Chondrocyte (in vitro differentiated cells): Measurements from ENCODE around the gene NRG2. TPM values are rescaled to one million over a fixed set of nuclear protein-coding genes. Genes with fewer than 3 reads are reported as not detected.

Source experiments
- DNase-seq: peaks from one replicate; pipeline ENCODE4 v3.0.0; 2021; ENCODE audit warnings: mixed read lengths, low spot score
- H3K27ac Mint-ChIP-seq: one replicate; pipeline ENCODE4 v1.8.0; 2021; ENCODE audit warnings: mild to moderate bottlenecking, moderate library complexity, mixed read lengths; ENCODE audit not compliant: unreplicated experiment
- H3K27me3 Mint-ChIP-seq: 2 replicates; pipeline ENCODE4 v1.8.0; 2021; ENCODE audit warnings: low read depth, mixed read lengths
- H3K36me3 Mint-ChIP-seq: 2 replicates; pipeline ENCODE4 v1.8.0; 2021; ENCODE audit warnings: low read depth, mixed read lengths
- H3K4me1 Mint-ChIP-seq: 2 replicates; pipeline ENCODE4 v1.8.0; 2021; ENCODE audit warnings: low read depth, mild to moderate bottlenecking, mixed read lengths
- H3K4me3 Mint-ChIP-seq: one replicate; pipeline ENCODE4 v1.8.0; 2021; ENCODE audit warnings: mild to moderate bottlenecking, moderate library complexity, mixed read lengths; ENCODE audit not compliant: unreplicated experiment
- H3K9me3 Mint-ChIP-seq: 2 replicates; pipeline ENCODE4 v1.8.0; 2021; ENCODE audit warnings: low read depth, mixed read lengths
- total RNA-seq: library from RNA; stranded (reverse); gene quantifications from 3 replicates; pipeline ENCODE4 v1.2.1, GENCODE V29; 2021
- TF ChIP-seq, protein P1 (sequence below): fragments of 200-600 bp; sonication (generic); IDR thresholded peaks from 2 replicates; pipeline ENCODE4 v1.5.0; 2021; ENCODE audit warnings: antibody characterized with exemption, mild to moderate bottlenecking, moderate library complexity

NRG2 gene
- total RNA-seq, 1 donor from 2014 or later: 0.27 TPM

DNA sequence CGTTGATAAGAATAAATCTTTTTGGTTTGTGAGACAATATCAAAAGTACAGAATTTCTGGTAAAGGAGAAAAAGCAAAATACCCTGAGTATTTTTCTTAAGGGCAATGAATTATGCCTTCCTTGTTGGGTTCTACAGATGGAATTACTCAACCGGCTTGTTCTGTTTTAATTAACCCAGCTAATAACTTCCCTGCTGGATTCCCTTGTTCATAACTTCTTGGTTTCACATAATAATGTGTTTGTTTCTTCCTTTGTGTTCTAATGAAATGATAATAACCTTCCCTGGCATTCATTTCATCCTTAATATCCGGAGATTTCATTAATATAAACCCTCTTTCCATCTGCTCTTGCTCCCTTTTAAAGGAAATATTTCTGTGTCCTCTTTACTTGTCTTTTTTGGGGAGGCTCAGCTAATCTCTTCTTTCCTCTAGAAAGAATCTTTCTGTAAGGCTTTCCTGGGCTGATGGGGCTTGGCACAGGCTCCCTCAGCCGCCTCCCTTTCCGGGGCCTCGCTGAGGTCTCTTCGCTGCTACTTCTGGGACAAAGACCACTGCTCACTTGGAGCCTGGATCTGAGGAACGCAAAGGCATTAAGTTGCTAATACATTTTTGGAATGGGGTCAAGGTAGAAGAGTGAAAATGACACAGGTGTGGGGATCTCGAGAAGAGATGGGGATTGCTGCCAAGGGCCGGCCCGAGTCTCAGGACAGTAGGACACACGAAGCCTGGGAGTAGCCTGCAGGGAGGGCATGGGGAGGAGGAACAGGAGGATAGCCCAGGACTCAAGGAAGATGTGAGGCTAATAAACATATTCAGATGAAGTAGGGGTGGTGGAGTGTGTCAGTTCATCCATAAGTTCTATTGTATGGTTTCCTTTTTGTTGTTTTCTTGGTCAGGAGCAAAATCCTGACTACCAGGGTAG lies 118.5 kb downstream of the NRG2 start:
- Mint-ChIP-seq H3K36me3 (peaks cover 2% of the 10 kb centered on the region), H3K9me3 (no peaks in the 10 kb centered on the region), H3K27ac (no peak overlapping the region), H3K4me3 (no peak overlapping the region), H3K4me1 (no peaks in the 10 kb centered on the region), H3K27me3 (peaks cover 72% of the 10 kb centered on the region)
- DNase-seq: no peak
- TF ChIP-seq, protein P1, sequence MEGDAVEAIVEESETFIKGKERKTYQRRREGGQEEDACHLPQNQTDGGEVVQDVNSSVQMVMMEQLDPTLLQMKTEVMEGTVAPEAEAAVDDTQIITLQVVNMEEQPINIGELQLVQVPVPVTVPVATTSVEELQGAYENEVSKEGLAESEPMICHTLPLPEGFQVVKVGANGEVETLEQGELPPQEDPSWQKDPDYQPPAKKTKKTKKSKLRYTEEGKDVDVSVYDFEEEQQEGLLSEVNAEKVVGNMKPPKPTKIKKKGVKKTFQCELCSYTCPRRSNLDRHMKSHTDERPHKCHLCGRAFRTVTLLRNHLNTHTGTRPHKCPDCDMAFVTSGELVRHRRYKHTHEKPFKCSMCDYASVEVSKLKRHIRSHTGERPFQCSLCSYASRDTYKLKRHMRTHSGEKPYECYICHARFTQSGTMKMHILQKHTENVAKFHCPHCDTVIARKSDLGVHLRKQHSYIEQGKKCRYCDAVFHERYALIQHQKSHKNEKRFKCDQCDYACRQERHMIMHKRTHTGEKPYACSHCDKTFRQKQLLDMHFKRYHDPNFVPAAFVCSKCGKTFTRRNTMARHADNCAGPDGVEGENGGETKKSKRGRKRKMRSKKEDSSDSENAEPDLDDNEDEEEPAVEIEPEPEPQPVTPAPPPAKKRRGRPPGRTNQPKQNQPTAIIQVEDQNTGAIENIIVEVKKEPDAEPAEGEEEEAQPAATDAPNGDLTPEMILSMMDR: no peak

DNA sequence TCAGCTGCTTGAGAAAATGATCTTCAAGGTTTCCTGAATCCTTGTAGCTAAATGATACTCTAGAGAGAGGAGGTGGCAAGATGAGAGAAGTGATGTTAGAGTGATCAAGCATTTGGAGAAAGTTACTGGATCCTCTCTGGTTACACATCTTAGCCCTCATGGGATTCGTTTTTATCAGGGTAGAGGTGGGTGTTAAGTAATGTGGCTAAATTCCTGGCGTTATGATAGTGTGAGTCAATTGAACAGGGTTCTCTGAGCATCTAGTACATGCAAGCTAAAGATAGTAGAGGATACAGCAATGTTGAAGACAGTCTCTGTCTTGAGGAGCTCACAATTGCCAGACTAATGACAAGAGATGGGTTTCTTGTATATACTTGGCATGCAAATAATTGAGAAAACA lies 123.8 kb downstream of the NRG2 start:
- Mint-ChIP-seq H3K4me3 (no peak overlapping the region), H3K36me3 (no peaks in the 10 kb centered on the region), H3K27me3 (peaks cover 50% of the 10 kb centered on the region), H3K9me3 (no peaks in the 10 kb centered on the region), H3K4me1 (no peaks in the 10 kb centered on the region), H3K27ac (no peak overlapping the region)
- no peak for DNase-seq
- TF ChIP-seq, protein P1: no peak

DNA sequence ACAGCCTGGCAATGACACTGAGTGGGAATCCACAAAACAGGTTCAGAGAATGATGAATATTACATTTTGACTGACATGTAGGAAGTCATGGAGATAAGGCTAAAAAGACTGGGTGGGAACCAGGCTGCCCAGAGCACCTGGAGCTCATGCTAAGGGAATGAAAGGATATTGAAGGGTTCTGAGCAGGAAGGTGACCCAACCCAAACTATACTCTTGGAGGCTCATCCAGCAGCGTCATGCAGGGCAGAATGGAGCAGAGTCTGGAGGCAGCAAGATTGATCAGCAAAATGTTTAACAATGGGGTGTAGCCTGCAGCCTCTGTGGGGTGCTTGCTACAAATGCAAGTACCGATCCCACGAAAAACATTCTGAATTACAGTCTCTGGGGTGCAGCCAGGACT lies 127.3 kb downstream of the NRG2 start:
- TF ChIP-seq, protein P1: no peak

DNA sequence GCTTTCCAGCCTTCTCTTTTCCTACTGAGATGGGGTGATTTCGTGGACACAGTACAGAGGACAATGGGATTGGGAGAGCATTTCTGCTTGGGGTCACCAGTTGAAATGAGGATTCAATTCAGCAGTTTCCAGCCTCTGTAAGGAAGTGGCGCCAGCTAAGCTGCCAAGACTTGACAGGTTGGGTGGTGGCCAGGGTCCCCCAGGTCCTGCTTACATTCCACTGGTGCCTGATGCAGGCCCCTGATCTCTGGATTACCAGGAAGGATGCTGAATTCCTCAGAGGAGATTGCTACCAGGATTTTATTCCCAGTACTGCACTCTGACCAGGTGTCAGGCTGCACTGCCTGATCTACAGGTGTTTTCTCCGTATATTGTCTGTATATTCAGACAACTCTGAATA lies 127.8 kb downstream of the NRG2 start:
- no peak for DNase-seq
- no peaks in the 10 kb centered on the region for H3K36me3 Mint-ChIP-seq
- no peak overlapping the region for H3K27ac Mint-ChIP-seq
- no peaks in the 10 kb centered on the region for H3K4me1 Mint-ChIP-seq
- H3K4me3 Mint-ChIP-seq: no peak overlapping the region
- TF ChIP-seq, protein P1: no peak
- no peaks in the 10 kb centered on the region for H3K9me3 Mint-ChIP-seq
- peaks cover 47% of the 10 kb centered on the region for H3K27me3 Mint-ChIP-seq

More for the DNA sequence above, 127.3 kb downstream of the NRG2 start:
- Mint-ChIP-seq H3K27ac (no peak overlapping the region), H3K4me1 (no peaks in the 10 kb centered on the region), H3K9me3 (no peaks in the 10 kb centered on the region), H3K27me3 (peaks cover 45% of the 10 kb centered on the region), H3K4me3 (no peak overlapping the region), H3K36me3 (no peaks in the 10 kb centered on the region)
- DNase-seq: no peak

DNA sequence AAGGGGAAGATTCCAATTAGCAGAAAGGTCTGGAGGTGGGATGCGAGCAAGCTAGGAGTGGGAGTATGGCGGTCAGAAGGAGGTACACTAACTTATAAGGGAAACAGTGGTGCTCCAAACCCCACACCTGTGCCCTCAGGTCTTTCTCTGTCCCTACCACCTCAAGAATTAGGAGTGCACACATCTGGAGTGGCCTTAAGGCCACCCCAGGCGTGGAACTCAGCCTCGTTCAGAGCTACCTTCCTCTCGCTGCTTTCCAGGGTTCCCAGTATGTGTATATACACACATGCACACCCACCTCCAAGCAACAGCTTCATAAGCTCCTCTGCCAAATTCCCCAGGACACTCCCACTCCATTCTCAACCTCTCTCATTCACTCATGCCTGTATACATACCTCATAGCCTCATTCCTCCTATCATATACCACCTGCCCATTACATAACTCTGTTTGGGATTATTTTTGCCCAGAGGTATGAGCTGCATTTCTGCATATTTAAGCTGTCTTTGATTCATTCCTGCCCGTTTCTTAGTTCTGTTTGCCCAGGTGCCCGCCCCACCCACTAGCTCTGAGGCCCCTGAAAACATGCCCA lies 128.8 kb downstream of the NRG2 start:
- H3K36me3 Mint-ChIP-seq: no peaks in the 10 kb centered on the region
- H3K4me3 Mint-ChIP-seq: no peak overlapping the region
- peaks cover 51% of the 10 kb centered on the region for H3K27me3 Mint-ChIP-seq
- no peak overlapping the region for H3K27ac Mint-ChIP-seq
- TF ChIP-seq, protein P1: no peak
- no peak for DNase-seq
- H3K9me3 Mint-ChIP-seq: no peaks in the 10 kb centered on the region
- no peaks in the 10 kb centered on the region for H3K4me1 Mint-ChIP-seq
